Measurements from ENCODE around the gene SYT11.

- TF ChIP-seq EZH2 (IDR thresholded peaks at IDR 0.05; ENCODE audit: insufficient read depth, poor library complexity, severe bottlenecking) (no peak), EZH2phosphoT487 (IDR thresholded peaks at IDR 0.05; ENCODE audit: insufficient read depth, low read depth) (no peak)
Measured at GRCh38 chr1:155911156-155912055, 52.0 kb downstream of the SYT11 start, which contains the start of gene RIT1.
